Measurements from ENCODE around the gene QRFP.
A peak's percentile ranks its signal among the peaks of the same experiment; 100 is the strongest.

Gene QRFP, protein sequence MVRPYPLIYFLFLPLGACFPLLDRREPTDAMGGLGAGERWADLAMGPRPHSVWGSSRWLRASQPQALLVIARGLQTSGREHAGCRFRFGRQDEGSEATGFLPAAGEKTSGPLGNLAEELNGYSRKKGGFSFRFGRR

DNA sequence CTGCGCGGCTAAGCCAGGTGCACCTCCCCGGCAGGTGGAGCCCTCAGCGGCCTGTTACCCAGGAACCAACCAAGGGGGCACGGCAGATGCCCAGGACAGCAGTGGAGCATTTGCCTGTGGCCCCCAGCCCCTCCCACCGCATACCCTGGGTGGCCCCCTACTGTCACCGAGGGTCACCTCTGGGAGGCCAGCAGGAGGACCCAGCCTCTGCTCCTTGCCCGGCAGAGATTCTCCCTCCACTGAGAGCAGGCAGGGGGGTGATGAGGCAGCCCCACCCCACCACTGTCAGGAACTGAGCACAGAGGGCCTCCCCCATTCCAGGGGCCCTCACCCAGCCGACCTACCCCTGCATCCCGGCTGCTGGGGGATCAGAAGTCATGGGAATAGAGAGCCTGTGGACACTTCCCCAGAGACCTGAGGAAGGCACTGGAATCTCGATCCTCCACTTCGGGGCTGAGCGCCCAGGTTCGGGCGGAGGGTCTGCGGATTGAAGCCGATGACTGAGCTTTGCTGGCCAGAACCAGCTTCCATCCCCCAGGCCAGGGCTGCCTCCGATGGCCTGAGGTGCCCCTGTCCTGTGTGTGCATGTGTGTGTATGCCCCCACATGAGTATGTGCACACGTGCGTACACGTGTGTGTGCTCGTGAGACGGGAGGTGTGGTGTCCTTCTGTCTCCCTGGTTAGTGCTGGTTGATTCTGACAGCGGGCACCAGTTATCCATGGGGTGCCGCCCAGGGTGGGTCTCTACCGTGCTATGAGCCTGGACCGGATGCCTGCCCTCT, at the start of gene QRFP:
QRFP (minus strand) TSS at position 580 of the 782 bp plus-strand sequence. CDS start 2,974 bp downstream, outside the sequence.
- DNase-seq (ENCODE audit: low spot score) = peak; percentile 44

DNA sequence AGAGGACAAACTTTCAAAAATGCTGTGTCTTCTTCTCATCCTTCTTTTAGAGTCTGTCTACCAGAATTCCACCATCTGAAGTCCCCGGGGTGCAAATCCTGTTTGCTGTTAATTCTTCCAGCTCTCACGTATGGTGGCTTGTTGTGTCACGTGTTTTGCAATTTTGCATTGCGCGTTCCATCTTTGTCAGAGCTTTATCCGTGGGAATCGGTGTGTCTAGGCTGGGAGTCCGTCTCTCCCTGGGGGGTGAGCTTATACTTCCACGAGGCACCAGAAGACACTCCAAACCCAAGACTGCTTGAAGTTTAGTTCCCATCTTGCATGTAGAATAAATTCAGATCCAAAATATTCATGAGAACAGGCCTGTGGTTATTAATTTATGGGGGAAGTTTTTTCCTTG, 48.6 kb upstream of the QRFP start:
- no peak for DNase-seq (ENCODE audit: low spot score)

DNA sequence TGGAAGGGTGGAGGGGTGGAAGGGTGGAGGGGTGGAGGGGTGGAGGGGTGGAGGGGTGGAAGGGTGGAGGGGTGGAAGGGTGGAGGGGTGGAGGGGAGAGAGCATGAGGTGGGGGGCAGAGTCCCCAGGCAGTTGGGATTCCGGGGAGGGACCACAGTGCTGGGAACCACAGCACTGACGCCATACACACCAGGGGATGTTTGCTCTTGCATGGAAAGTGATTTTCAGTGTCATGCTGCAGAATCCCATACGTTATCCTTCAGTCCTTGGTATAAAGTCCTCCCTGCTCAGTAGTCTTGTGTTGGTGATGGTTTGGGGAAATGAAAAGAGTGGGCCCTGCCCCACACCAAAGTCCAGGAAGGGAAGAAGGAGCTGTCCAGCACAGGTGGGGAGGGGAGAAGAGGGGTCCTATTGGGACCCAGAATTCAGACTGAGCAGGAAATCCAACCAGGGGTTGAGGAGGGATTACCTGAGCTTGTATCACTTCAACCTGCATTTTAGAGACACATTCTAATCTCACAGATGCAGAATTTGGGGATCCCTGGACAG, 48.0 kb upstream of the QRFP start:
- no peak for DNase-seq (ENCODE audit: low spot score)

DNA sequence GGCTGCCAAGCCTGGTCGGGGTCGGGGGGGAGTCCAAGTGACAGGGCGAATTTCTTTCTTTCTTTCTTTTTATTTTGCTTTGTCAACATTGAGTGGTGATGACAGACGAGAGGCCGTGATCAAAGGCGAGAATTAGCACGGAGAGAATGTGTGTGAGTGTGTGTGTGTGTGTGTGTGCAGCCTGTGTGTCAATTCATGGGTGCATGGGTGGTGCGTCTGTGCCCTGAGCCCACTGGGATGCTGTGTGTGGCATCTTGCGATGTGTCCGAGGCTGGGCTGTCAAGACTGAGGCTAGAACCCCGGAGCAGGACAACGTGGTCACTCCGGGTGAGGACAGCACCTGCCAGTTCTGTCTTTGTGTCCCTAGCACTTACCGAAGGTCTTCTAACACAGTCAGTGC, 47.2 kb upstream of the QRFP start:
- DNase-seq (ENCODE audit: low spot score) = no peak

DNA sequence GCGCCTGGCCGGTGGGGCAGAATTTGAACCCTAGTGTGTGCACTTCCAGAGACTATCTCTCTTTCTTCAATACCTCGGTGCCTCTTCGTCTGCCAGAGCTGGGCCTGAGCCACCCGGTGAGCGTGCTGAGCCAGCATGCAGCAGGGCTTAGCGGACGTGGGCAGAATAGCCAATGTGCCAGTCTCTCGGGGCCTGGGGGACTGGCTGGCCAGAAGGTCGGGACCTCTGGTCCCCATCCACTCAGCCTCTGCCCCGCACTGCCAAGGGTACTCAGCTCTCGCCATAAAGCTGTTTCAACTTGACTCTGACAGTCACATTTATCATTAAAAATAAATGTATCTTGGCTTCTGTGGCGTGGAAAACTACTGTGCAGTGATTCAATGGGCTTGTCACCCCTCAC, 46.6 kb upstream of the QRFP start:
- no peak for DNase-seq (ENCODE audit: low spot score)

DNA sequence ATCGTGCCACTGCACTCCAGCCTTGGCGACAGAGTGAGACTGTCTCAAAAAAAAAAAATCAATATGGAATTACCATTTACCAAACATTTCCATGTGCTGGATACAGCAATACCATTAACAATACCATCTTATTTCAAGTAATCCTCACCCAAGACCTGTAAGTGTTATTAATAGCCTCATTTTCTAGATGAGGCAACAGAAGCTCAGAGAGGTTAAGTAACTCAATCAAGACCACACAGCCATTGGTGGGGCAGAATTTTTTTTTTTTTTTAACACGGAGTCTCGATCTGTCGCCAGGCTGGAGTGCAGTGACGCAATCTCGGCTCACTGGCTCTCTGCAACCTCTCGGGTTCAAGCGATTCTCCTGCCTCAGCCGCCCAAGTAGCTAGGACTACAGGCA, 46.1 kb upstream of the QRFP start:
- no peak for DNase-seq (ENCODE audit: low spot score)

DNA sequence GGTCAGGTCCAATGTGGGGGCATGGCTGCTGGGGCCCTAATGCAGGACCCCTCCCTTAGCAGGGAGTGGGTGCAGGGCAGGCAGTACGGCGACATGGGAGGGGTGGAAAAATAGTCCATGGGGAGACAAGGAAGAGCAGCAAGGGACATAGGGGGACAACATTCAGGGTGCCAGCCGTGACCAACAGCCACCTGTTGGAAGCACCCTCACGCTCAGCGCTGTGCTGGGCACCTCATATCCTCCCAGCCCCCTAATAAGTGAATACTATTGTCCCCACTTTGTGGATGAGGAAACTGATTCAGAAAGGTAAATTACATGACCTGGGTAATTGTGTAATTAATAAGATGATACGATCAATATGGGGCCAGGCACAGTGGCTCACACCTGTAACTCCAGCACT, 45.5 kb upstream of the QRFP start:
- DNase-seq (ENCODE audit: low spot score) = no peak

DNA sequence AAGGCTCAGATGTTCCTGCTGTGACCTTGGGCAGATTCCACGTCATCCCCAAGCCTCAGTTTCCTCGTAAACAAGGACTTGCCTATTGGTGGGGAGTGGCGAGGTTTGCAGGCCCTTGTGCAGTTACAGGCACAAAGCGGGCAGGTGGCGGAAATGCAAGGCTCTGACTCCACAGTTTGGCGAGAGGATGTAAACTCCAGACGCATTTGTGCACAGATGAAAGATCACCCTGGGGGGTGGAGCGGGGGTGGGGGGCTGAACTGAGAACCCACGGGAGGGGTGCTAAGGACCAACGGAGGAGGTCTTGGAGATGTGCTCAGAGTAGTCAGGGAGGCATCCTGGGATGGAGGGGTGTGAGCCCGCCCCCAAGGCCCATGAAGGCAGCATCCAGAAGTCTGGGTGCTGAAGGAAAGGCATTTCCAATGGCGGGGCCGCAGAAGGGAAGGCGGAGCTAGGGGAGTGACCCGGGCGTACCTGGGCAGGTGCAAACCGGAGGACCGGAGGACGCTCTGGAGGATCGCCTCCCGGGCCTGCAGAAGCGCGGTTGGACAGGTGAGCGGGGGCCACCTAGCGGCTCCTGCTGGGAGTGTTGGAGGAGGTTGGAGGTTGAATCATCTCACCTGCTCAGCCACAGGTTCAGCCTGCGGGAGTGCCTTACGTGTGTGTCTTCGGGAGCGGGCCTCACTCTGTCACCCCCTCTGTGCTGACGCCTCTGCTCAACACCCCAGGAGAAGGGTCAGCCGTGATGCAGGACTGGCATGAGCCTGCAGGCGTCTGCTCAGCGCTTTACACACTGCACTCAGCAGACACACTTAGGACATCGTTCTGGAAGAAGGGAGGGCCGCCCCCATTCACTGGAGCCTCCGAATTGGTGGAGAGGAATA, 44.3 kb upstream of the QRFP start:
- DNase-seq (ENCODE audit: low spot score) = peak; percentile 92

DNA sequence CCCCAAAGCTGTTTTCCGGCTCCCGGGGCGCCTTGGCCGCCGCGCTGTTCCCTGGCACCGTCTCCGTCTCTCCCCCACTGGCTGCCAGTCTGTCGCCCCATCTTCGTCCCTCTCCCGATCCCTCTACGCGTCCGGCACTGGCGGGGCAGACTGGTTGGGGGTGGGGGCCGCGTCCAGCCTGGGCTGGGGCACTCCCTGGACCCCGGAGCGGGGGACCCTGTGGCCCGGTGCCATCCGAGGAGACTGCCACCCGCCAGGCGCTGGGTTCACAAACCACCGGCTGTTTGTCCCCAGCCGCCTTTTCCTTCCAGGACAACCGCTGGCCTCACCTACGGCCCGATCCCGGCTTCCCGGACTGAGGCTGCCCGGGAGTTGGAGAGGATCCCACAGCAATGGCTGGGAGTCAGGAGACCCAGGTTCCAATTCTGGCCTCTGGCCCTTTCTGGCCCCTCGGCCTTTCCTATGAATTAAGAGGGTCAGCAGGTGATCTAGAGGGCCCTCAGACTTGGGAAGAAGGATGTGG, 43.5 kb upstream of the QRFP start:
- DNase-seq (ENCODE audit: low spot score) = peak; percentile 43

DNA sequence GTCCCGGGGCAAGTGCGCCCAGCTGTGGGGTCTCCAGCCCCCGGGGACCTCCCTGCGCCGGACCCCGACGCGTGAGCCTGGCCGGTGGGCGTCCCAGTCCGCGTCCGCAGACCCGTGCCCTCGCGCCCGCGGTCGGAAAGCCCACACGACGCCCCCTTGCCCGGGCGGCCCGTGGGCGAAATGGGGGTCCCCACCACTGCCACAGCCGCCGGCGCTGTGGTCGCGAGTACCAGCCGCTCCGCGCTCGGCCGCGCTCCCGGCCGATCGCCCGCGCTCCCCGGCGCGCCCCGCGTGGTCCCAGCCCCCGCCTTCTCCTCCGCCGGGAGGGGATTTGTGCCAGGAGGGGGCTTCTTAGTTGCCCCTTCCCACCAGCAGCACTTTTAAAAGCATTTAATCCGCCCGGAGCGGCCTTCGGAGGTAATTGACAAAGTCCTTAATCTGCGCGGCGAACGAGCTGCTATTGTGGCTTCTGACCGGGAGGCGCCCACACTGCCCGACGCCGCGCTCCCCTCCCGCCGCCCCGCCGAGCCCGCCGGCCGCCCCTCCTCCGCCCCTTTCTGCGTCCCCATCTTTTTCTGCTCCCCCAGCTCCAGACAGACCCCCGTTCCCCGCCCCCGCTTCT, 42.9 kb upstream of the QRFP start:
- no peak for DNase-seq (ENCODE audit: low spot score)

DNA sequence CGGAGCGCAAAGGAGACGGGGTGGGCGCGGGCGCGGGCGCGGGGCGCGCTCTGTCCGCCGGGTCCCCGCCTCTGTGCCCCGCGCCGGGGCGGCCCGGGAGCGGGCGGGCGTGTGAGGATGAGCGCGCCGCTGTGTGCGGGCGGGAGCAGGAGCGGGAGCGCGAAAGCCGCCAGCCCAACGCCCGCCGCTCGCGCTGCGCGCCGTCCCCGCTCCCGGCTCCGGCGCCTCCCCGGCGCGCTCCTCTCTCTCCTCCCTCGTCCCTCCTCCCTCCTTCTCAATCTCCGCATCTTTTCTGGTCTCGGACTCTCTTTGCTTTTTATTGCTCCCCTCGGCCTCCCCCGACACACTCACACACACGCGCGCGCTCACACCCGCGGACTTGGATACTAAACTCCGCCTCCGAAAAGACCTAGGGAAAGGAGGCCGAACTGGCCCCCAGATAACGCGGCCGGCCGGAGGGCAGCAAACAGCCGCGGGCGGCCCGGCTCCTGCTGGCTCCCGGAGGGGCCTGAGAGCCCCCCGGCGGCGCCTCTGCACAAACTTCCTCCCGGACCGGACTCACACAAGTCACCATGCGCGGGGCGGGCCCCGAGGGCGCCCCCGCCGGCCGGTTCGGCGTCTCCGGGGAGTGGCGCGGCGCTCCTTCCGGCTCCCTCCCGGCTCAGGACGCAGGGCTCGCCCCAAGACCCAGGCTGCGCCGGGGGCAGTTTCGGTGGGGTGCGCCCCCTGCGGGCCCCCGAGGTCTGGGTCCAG, 42.2 kb upstream of the QRFP start, which contains the start of gene FIBCD1:
FIBCD1 (minus strand) TSS at position 596 of the 753 bp plus-strand sequence. CDS start 640 bp downstream, outside the sequence.
- peak; percentile 72 for DNase-seq (ENCODE audit: low spot score)

DNA sequence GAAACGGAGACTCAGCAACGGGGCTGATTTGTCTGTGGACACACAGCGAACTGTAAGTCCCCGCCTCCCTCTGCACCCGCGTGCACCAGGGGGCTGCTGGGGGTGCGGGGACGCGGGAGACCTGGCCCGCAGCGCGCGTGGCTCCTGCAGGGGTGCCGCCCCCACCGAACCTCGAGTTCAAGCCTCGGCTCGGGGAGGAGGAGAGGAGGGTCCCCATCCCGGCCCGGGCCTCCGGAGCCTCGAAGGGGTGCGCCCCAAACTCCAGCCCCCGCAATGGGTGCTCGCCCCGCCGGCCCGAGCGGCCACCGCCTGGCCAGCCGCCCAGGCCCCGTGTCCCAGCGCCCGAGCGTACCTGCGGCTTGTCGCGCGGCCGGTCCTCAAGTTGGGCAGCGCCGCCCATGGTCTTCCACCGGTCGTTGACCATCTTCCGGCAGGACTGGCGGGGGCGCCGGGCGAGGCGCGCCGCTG, 41.6 kb upstream of the QRFP start:
- DNase-seq (ENCODE audit: low spot score) = no peak

DNA sequence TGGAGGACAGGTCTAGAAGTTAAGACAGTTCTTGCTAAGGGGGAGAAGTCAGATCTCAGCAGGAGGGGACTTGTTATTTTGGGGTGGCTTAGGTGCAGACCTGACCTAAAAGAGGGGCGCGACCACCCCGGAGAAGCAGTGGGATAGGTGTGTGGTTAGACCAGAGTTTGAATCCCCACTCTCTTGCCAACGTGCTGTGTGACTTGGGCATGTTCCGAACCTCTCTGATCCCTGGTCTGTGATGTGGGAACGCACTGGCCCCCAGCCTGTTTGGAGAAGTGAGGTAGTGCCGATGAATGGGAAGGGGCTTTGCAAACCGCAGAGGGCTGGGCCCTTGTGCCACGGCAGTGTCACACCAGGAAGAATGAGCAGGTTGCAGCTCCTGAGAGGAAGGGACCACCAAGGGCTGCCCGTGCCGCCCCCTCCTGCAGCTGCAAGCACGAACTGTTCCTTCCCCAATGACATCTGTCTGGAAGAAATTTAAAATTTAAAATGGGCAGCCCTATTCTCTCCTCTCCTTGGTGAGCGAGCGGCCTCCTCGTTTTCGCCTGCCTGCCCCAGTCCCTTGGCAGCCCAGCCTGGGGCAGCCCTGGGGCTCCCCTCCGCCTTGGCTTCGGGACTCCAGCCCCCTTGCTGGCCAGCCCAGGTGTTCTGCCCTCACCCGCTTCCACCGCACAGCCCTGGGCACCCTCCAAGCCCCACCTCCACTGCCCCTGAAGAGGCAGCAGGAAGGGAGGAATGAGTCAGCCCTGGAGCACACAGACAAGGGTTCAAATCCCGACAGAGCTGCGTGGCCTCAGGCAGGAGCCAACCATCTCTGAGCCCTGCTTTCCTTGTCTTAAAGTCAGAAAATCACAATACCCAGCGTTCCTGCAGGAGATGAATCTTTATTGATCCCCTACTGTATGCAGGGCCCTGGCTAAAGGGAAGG, 40.8 kb upstream of the QRFP start:
- DNase-seq (ENCODE audit: low spot score) = no peak

DNA sequence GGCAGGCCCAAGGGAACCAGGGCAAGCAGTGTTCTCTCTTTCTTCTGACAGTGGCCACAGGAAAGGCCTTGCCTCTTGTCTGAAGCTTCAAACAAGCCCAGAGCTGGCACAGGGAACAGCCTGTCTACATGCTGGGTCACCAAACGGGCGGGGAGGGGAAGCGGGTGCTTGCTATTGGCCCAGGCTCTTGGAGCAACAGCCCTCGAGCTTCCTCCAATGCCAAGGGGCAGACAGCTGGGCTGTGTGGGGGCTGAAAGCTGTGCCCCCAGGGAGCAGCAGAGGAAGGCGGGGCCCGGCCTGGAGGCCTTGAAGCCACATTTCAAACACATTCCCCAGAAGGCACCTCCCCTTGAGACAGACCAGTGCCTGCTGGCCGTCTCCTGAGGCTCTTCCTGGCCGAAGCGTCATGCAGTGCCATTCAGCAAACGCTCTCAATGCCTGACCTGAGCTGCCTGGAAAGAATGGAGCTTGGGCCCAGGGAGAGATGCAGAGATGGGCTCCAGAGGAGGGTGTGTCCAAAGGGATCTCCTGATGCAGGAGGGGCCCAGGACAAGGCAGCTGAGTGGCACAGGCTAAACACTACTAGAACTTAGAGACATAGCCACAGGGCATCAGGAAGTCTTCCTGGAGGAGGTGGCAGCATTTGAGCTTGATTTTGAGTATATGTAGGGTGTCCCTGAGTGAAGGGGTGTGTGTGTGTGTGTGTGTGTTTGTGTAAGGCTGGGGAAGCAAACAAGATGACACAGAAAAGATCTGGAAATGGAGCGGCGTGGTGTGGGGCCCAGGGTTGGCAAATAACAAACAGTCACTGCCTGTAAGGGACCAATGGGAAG, 39.9 kb upstream of the QRFP start:
- DNase-seq (ENCODE audit: low spot score) = peak; percentile 53

DNA sequence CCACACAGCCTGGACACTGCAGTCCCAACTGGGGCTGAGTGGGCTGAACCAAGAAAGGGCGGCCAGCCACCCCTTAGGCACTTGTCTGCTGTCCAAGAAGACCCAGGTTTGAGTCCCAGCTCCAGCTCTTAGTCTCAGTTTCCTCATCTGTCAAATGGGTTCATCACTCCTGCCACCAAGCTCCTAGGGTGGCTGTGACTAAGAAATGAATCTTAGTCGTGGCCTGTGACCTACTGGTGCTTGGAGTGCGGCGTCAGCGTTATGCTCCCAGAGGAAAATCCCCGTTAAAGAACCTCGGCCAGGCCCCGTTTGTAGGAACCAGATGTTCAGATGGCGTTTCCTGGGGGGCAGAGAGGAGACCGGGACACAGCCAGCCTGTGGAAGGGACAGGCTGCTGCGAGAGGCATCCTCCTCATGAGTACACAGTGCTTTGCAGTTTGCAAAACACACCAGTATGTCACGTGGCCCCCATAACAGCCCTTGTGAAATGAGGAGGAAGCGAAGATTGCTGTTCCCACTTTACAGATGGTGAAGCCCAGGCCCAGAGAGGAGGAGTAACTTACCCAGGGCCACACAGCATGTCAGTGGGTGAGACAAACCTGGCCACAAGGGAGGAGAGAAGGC, 39.1 kb upstream of the QRFP start:
- no peak for DNase-seq (ENCODE audit: low spot score)

DNA sequence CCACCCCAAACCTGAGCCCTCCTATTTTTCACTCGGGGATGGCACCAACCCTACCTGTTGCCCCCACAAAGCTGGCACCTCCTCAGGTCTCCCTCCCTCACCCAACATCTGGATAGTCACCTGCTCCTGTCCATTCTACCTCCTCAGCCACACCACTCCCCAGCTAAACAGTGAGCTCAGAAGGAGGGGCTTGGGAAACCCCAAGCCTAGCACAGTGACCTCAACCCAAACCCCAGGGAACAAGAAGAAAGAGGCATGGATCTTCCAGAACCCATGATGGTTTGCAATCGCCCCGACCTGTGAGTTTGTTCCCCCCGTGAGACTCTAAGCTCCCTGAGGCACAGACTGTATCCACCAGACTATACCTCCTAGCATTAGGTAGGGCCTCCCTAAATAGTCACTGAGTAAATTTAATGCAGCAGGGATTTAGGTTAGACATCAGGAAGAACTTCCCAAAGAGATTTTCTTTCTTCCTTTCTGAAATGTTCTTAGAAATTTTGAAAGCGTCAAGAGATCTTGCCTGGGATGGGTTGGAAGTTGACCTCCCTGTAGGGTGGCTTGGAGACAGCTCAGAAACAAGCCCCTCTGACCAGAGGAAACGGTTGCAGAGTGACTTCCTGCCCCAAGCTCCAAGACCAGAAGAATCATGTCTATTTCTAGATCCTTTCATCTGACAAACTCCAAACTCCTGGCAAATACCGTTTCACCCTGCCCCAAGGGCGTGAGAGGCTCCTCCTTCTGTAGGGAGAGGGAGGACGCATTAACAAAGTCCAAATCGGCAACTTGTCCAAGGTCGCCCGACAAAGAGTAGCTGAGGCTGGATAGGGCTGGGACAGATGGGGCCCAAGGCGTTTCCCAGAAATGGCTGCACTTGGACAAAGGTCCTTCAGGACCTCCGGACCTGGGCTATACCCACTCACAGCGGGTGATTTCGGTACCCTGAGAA, 38.4 kb upstream of the QRFP start:
- DNase-seq (ENCODE audit: low spot score) = no peak

DNA sequence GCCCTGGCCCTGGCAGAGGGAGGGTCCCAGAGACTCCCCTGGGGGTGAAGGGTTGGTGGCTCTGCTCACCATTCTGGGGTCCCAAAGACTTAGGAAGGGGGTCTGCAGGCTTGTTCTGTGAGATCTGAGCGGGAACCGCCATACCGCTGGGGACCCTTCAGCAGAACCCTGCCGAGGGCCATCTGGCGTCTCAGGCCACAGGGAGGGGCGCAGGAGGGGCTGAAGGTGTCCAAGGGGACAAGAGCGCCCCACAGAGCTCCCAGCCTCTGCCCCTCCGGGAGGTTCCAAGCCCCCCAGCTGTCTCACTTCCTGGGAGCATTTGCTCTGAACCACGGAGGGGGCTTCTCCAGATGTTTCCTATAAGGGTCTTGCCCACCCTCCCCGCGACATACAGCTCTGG, 37.6 kb upstream of the QRFP start:
- no peak for DNase-seq (ENCODE audit: low spot score)

Measured in SW480 (cell line).